HG02642 (cell line): Measurements from ENCODE around the gene RABGAP1L.
"Not testable (repeated sequence)": the region's sequence is repeated elsewhere in the genome, so short reads cannot be mapped to it uniquely, and the experiment has no call there.

Source experiments
- ATAC-seq: cut with Tn5 transposase; IDR thresholded peaks from one replicate; pipeline ENCODE4 v1.9.1; 2021; ENCODE audit warnings: mild to moderate bottlenecking; ENCODE audit not compliant: unreplicated experiment, poor library complexity

Gene RABGAP1L

DNA sequence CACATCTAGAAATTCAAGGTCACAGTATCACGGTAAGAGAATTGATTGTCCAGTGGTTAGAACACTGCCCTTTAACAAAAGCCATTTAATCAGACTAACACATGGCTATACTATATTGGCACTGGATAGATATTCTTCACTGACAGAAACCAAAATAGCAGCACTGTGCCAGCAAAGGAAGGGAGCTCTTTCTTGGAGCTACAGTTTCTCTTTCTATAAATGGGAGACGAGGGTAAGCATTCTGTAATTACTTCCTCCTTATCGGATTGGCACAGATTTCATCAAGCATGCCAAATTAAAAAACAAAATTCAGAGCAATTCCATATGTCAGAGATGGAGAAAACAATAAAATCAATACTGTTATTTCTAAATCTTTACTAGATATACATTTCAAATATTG lies 724.7 kb downstream of the RABGAP1L start:
- no peak for ATAC-seq

DNA sequence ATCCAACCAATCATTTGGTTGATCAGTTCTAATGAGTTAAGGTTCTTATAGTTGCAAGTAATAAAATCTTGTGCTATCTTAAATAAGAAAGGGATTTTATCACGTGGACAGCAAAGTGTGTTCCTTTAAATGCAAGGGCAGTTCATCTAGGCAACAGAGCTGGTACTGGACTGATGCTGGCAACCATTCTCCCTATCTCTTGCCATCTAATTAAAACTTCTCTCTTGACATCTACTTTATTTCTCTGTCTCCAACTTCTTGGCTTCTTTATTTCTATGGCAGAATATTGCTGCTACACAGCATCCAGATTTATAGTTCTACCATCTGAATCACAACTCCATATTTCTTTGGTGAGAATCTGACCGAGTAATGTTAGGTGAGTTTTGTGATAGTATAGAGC lies 725.2 kb downstream of the RABGAP1L start:
- no peak for ATAC-seq

DNA sequence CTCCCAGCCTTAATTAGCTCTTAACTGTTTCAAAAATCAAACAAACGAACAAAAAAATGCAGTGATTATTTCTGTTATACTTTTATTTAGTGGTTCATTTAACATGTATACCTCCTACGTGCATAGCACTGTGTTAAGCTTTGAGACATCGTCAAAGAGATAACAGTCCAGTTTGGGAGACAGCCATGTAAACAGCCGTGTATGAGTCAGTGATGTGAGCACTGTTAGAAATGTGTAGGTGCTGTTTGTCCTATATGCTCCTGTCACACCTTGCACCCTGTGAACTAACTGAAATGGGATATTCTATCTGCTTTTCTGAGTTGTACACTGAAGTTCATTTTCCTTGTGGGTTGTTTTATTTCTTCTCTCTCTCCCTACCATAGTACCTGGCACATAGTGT lies 730.7 kb downstream of the RABGAP1L start:
- no peak for ATAC-seq

DNA sequence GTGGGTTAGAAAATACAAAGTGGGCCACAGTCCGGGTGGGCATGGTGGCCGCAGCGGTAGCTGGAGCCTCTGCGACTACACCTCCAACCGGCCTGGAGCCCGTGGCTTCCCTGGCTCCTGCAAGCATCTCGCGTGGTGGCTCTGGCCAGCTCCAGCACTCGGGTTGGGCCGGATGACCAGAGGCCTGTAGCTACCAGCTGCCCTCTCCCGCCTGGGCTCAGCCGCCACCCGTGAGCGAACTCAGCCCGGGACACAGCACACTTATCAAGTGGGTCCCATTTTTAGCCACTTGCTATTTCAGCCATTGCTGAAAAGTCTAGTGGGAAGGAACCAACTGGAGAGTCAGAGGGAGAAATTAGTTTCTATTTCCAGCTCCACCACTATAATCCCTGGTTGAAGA lies 732.7 kb downstream of the RABGAP1L start:
- no peak for ATAC-seq

DNA sequence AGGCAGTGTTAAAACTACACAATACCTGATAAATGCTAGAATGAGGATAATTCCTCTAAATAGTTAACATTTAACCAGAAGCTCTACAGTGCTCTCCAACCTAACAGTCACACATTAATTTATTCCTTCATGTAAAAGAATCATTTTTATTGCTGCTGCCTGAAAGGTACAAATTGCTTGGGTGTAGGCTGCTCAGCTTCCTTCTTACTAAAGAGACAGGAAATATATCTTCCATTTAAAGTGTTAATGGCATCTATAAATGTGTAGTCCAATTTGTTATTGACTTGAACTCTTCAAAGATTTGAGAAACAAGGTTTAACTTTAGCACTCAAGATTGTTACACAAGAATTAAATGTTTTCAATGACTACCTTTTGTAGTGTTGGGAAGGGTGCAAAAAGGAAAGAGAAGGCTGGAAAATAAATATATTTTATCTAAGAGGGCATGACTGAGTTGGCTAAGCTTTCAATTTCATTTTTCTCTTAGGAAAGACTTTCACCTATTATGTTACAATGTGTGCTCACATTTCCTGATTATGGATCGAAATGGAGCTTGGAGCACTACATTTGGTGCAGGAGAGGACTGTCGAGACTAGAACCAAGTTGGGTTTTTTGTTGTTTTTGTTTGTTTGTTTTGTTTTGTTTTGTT lies 734.9 kb downstream of the RABGAP1L start:
- ATAC-seq = no peak

DNA sequence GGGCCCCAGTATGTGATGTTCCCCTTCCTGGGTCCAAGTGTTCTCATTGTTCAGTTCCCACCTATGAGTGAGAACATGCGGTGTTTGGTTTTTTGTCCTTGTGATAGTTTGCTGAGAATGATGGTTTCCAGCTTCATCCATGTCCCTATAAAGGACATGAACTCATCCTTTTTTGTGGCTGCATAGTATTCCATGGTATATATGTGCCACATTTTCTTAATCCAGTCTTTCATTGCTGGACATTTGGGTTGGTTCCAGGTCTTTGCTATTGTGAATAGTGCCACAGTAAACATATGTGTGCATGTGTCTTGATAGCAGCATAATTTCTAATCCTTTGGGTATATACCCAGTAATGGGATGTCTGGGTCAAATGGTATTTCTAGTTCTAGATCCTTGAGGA lies 736.3 kb downstream of the RABGAP1L start:
- not testable (repeated sequence) for ATAC-seq

DNA sequence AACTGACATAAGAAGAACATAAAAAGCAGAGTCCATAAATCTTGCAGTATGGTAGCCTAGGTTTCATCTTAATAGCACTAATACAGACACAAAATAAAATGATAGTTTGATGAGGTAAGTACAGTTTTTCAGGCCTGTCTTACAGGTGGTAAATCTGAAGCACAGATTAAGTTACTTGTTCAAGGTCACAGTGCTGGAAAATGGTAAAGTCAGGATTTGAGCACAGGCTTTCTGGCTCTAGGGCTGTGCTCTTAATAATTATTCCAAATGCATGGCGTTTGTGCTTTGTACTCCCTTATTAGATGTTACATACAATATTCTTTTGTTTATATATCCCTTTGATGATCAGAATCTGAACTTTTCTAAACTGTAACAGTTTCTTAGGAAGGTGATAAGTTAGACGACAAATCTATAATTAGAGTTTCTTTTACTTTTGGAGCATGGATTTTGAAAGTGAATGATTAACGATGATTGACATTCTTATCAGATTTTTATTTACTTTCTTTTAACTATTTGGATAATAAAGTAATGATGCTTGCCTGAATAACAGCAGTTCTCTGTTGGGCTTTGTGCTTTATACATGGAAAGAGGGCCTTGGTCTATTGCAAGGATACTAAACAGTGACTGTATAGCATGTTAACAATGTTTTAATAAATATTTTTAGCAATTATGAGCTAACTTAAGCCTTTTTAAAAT lies 738.9 kb downstream of the RABGAP1L start:
- no peak for ATAC-seq

DNA sequence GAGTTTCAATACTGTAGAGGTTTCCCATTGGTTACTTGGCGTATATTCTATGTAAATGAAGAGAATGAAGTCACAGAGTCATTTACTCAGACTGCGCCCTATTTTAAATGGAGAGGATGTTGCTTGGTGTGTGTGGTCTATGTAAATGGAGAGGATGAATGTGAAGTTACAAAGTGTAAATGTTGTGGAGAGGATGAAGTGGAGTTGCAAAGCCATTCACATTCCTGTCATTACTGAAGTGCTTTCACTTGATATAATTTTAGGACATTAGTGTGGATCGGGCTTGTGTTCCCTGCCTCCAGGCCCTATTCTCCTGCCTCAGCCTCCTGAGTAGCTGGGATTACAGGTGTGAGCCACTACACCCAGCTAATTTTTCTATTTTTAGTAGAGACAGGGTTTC lies 741.0 kb downstream of the RABGAP1L start:
- ATAC-seq = no peak

DNA sequence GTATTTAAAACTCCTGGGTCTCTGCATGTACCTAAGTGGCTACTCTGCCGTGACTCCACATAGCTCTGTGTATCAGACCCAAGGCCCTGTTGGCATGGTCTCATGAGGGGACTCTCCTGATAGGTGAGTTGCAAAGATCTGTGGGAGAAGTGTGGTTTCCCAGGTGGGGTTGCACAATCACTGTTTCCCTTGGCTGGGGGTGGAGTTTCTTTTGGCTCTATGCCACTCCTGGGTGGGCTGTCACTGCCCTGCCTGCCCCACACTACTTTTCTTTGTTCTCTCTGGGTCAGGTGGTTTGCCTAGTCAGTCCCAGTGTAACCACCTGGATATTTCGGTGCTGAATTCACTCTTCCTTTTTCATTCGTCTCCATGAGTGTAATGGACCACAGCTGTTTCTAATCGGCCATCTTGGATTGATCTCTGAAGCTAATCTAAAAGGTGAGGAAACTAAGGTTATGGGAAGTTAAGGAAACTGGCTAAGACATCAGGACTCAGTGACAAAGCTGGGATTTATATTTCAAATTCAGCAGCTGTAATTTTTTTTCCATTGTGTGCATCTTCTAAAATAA lies 743.3 kb downstream of the RABGAP1L start:
- no peak for ATAC-seq

DNA sequence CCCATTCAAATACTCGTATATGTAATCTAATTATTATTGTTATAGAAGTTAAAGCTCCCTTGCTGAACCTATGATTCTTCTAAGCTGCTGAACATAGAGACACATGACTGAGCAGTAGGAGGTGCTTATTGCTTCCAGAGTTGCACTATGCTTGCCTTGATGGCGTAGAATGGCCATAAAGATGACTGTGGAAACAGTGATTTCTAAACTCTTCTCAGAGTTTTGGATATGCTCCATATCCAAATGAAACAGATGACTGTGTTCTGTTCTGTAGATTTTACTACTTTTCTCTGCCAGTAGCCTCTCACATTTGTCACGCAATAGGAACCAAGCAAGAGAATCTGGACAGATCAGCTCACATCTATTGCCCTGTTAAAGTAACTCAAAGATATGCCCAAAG lies 752.3 kb downstream of the RABGAP1L start:
- ATAC-seq = no peak

DNA sequence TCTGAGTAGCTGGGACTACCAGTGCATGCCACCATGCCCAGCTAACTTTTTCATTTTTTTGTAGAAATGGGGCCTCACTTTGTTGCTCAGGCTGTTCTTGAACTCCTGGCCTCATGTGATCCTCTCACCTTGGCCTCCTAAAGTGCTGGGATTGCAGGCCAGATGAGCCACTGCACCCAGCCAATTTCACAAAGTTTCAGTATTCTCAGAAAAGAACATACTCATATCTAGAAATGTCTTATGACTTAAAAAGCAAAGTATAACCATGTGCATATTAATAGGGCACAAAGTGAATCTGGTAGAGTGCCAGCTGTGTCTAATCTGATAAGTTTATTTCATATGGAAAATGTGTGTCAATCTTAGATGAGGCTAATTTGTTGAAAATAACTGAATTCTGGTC lies 752.9 kb downstream of the RABGAP1L start:
- ATAC-seq = no peak

DNA sequence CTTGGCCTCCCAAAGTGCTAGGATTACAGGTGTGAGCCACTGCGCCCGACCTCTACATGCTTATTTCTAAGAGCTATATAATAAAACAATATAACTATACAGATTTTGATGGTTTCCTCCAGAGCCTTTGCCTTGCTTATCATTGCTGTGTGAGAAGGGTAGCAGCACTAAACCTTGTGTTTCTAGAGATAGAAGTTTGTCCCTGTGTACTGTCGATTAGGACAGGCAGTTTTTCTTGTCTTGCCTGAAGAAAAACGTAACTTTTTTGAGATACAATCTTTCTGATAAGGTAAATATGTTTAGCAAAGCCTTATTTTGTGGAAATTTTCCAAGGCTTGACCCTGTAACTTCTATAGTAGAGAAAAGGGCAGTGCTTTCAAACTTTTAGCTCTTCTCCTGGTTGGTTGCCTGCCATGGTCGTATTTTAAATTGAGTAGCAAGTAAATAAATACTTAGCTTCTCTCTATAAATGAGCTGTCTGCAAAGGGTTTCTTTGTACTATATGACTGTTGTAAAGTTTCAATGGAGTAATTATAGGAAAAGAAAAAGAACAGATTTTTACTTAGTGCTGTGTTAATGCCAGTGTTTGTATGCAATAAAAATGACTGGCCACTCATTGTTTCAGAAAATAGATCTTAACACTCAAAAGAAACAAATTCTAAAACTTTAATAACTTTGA lies 754.0 kb downstream of the RABGAP1L start:
- no peak for ATAC-seq

DNA sequence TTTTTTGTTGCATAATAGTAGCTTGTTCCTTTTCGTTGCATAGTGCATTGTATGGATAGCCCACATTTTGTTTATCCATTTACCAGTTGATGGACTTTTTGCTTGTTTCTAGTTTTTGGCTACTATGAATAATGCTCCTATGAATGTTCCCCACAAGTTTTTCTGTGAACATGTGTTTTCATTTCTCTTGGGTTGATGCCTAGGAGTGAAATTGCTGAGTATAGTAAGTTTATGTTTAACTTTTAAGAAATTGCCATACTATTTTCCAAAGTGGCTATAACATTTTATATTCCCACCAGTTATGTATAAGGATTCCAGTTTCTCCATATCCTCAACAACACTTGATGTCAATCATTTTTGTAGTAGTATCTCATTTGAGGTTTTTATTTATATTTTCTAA lies 755.7 kb downstream of the RABGAP1L start:
- ATAC-seq = no peak

DNA sequence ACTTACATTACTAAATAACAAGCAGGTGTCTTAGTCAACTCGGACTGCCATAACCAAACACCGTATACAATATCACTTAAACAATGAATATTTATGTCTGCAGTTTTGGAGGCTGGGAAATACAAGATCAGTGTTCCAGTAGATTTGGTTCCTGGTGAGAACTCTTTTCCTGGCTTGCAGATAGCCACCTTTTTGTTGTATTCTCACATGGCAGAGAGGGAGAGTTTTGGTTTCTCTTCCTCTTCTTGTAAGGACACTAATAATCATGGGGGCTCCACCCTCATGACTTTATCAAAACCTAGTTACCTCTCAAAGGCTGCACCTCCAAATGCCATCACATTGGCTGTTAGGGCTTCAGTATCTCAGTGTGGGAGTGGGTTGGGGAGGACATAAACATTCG lies 757.5 kb downstream of the RABGAP1L start:
- ATAC-seq = no peak

DNA sequence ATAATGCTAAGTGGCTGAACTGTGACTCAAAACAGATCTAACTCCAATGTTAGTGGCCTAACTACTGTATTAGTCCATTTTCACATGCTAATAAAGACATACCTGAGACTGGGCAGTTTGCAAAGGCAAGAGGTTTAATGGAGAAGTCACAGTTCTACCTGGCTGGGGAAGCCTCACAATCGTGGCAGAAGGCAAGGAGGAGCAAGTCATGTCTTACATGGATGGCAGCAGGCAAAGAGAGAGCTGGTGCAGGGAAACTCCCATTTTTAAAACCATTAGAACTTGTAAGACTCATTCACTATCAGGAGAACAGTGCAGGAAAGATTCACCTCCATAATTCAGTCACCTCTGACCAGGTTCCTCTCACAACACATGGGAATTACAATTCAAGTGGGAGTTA lies 760.8 kb downstream of the RABGAP1L start:
- ATAC-seq = no peak

DNA sequence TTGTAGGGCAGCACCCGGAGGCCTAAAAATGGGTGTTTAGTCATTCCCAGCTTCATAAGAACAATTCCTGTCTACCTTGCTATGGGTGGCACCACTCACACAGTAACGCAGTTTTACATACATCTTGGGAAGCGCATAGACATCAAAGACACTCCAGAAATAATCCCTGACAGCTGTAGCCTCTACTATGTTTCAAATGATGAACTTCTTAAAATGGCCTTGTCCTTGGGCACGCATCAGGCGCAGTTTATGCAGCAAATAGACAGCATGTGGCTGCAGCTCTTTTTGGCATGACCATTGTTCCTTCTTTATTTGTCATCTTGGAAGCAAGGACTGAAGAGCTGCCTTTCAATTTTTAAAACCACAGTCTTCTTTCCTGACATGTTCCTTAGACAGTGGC lies 762.8 kb downstream of the RABGAP1L start:
- no peak for ATAC-seq

DNA sequence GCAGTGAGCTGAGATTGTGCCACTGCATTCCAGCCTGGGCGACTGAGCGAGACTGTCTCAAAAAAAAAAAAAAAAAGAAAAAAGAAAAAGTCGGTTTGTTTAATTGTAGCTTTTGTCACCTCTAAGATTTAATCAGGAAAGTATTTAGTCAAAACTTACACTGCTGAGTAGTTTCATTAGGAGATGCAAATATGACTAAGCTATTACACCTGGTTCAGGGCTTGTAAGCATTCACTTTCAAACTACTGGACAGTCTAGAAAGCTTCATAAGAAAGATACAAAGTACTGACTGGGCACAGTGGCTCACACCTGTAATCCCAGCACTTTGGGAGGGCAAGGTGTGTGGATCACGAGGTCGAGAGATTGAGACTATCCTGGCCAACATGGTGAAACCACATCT lies 764.5 kb downstream of the RABGAP1L start:
- no peak for ATAC-seq

DNA sequence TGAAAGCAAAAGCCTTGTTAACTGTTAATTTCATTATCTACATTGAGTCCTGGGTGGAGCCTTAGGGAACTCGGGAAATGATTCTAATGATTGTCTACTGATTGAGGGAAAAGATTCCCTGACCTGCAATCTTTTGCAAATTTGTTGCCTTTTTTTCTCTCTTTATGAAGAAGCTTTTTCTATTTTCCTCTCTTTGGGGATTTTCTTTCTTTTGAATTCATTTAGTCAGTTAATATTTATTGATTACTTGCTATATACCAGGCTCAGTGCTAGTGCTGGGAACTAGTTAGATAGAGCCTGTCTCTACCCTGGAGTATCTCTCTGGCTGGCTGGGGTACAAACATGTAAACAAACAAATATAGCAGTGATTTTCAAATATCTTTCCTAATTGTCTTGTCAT lies 769.2 kb downstream of the RABGAP1L start:
- no peak for ATAC-seq

DNA sequence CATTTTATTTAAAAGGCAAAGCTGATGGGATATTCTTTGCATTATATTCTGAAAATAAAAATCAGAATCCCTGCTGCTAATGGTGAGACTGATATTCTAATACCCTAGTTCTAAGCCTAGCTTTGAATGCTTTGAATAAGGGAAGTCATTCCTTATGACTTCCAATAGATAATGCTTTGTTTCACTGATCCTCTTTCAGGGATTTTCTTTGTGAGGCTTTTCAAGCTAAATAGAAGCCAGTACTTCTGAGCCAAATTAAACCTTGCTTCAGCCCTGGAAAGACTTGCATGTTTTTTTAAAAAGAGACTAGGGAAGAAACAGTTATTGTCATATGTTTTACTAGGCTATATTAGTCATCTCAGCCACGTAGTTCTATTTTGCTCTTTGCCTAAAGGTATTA lies 771.9 kb downstream of the RABGAP1L start:
- ATAC-seq = no peak

DNA sequence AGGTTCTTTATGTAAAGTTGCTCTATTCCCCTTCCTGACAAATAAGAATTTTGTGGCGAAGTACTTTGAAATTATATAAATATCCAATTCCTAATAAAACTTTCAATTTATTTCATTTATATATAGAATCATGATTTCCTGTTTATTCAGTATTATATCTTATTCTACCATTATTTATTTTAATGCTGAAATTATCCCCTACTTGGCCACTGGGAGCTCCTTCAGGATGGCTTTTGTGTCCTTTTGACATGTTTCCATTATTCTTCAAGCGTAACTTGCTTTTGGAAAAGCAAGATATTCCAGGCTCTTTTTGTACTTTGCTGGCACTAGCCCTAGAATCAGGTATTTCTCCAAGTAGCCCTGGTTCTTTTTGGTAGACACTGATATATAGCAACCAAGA lies 773.3 kb downstream of the RABGAP1L start:
- ATAC-seq = no peak

DNA sequence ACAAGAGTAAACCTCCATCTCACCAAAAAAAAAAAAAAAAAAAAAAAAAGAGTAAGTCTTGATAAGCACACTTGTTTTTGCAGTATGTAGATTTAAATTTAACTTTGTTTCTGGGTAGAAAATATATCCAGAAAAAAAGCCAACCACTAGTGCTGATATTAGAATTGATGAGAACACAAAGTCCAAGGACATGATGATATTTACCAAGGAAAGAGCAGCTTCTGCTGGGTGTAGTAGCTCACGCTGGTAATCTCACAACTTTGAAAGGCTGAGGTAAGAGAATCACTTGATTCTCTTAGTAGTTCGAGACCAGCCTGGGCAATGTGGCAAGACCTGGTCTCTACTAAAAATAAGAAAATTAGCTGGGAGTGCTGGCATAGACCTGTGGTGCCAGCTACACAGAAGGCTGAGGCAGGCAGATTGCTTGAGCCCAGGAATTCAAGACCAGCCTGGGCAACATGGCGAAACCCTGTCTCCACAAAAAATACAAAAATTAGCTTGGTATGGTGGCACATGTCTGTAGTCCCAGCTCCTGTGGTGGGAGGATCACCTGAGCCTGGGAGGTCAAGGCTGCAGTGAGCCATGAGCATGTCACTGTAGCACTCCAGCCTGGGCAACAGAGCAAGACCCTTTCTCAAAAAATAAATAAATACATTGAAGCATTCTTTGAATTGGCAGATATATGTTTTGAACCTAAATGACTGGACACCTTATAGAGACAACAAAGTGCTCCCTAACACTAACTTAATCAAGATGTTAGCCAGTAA lies 776.8 kb downstream of the RABGAP1L start:
- no peak for ATAC-seq
